ENCODE data around the gene COQ9.

The COQ9 gene

GRCh38 chr16:57507136-57508034 is 60.1 kb downstream of the COQ9 start:
- no peak overlapping the region for H3K4me3 ChIP-seq (ENCODE audit: low read depth, low read length)
- no peak for TF ChIP-seq CTCF (IDR thresholded peaks at IDR 0.05; ENCODE audit: insufficient read depth, low read length, missing control alignments)
- POLR2A ChIA-PET: no interaction called here
- CTCF ChIA-PET: interaction anchor here (0.6 to 5.9 kb wide), 3 partner anchors 13 to 45 kb away, joined by 3 to 74 read pairs (median 6); partner anchors contain the start of gene POLR2C
- DNase-seq (ENCODE audit: low read depth, low spot score): no peak

DNA sequence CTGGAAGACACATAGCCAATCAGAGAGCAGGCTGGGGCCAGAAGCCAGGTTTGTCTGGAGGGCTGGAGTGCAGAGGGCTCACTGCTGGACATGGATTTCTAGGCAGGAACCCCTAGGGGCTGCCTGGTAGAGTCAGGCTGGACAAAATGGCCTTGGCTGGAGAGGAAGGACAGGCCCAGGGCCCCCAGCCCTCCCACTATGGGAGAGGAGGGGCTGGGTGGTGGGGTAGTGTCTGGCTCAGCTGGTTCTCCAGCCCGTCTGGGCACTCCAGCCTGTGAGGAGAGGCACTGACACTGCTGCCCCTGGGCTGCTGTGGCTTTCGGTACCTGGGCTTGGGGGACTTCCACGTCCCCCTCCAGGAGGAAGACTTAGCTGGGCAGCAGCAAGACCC is 60.8 kb downstream of the COQ9 start:
- no peak for DNase-seq (ENCODE audit: low read depth, low spot score)
- ChIA-PET CTCF (interaction anchor here (2.5 to 5.9 kb wide), 2 partner anchors 12 to 46 kb away, joined by 6 to 74 read pairs; partner anchors contain the start of gene POLR2C), POLR2A (no interaction called here)
- no peak for TF ChIP-seq CTCF (IDR thresholded peaks at IDR 0.05; ENCODE audit: insufficient read depth, low read length, missing control alignments)
- no peak overlapping the region for H3K4me3 ChIP-seq (ENCODE audit: low read depth, low read length)

DNA sequence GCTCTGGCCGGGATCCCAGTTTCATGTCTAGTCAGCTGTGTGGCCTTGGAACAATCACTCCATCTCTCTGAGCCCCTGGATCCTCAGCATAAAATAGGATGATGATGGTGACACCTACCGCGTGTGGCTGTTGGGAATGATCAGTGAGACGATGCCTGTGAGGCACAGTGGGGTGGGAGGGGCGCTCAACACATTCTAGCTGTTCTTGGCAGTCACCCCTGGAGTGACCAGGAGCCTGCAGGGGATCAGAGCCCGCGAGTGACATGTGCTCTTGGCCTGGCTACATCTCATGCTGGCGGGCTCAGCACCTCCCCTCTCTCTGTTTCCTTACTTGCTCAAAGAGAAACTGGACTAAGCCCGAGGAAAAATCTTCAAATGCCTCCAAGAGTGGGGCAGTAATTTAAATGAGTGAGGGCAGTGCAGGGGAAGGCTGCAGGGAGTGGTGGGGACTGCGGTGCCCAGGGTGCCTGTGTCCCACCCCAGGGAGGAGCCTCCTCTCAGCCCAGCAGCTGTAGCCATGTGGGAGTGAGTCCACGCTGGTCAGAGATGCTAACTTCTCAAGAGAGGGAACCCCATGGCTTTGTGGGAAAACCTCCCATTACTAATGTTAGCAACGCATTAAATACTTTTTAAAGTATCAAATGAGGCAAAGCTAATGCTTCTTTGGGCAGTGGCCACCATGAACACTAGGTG is 62.1 kb downstream of the COQ9 start:
- POLR2A ChIA-PET: no interaction called here
- CTCF ChIA-PET: interaction anchor here (2.5 to 19.1 kb wide), 3 partner anchors 11 to 89 kb away, joined by 6 to 368 read pairs (median 74); partner anchors contain the start of gene POLR2C
- TF ChIP-seq CTCF (IDR thresholded peaks at IDR 0.05; ENCODE audit: insufficient read depth, low read length, missing control alignments): no peak
- no peak for DNase-seq (ENCODE audit: low read depth, low spot score)
- H3K4me3 ChIP-seq (ENCODE audit: low read depth, low read length): no peak overlapping the region

DNA sequence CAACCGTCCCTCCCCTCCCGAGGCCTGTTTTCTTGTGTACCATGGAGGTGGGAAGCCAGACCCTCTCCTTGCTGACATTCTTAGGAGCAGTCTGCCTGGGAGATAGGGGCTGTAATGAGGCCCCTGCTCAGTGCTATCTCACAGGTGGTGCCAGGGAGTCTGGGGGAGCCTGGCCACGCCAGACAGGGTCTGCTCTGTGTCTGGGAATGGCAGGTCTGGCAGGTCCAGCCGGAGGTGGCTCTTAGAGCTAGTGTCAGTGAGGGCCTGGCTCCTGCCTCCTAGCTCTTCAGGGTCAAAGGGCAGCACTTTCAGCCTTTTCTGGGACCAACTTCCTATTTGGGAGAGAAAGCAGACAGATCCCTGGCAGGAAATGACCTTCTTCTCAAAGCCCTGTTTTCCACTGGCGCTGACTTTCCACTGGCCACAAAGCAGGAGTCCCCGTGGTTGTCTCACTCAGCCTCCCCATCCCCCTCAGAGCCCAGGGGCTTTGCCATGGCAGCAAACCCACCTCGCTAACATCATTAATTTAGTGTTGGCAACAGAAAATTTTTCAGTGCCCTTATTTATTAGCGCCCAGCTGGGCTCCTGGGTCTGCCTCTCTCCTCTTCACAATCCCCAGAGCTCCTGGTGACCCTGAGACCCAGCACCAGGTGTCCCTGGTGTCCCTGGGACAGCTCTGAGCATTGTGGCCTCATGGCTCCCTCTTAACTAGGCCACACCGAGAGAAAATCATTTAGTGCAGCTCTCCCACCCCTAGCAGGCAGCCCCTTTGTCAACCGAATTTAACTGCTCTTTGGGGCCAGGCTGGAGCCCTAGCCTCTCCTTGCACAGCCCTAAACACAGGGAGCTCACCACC is 63.0 kb downstream of the COQ9 start:
- POLR2A ChIA-PET: no interaction called here
- H3K4me3 ChIP-seq (ENCODE audit: low read depth, low read length): no peak overlapping the region
- TF ChIP-seq CTCF (IDR thresholded peaks at IDR 0.05; ENCODE audit: insufficient read depth, low read length, missing control alignments): no peak
- CTCF ChIA-PET: interaction anchor here (5.9 to 19.1 kb wide), 2 partner anchors 10 to 90 kb away, joined by 74 to 368 read pairs; no protein-coding TSS in a partner anchor
- DNase-seq (ENCODE audit: low read depth, low spot score): no peak

All from AG04449 (cell line).